Vagina (tissue), 2 donors: ENCODE results near the gene HTRA1.

Experiments used
- POLR2A ChIP-seq, 2 donors: fragments of 450-650 bp; IDR thresholded peaks; one replicate each; pipeline ENCODE4 v1.6.1; 2017; ENCODE audit warnings: antibody characterized with exemption in 2 of 2, mild to moderate bottlenecking in 2 of 2, moderate library complexity in 2 of 2
- POLR2AphosphoS5 ChIP-seq, 2 donors: sonication (generic); formaldehyde crosslinking; IDR thresholded peaks; one replicate each; pipeline ENCODE4 v1.9.0; 2017; ENCODE audit warnings: antibody characterized with exemption in 2 of 2, mild to moderate bottlenecking in 2 of 2, low read depth in 1 of 2; ENCODE audit not compliant: insufficient read depth in 1 of 2
- TF ChIP-seq, protein P1 (sequence below), 3 experiments: fragments of 450-650 bp in 2 of 3; fragments of 200-600 bp in 1 of 3; sonication (generic) in 1 of 3; IDR thresholded peaks; one replicate each; pipeline ENCODE4 v1.5.1; 2017 to 2019; ENCODE audit warnings: antibody characterized with exemption in 3 of 3, mild to moderate bottlenecking in 2 of 3, moderate library complexity in 2 of 3

DNA sequence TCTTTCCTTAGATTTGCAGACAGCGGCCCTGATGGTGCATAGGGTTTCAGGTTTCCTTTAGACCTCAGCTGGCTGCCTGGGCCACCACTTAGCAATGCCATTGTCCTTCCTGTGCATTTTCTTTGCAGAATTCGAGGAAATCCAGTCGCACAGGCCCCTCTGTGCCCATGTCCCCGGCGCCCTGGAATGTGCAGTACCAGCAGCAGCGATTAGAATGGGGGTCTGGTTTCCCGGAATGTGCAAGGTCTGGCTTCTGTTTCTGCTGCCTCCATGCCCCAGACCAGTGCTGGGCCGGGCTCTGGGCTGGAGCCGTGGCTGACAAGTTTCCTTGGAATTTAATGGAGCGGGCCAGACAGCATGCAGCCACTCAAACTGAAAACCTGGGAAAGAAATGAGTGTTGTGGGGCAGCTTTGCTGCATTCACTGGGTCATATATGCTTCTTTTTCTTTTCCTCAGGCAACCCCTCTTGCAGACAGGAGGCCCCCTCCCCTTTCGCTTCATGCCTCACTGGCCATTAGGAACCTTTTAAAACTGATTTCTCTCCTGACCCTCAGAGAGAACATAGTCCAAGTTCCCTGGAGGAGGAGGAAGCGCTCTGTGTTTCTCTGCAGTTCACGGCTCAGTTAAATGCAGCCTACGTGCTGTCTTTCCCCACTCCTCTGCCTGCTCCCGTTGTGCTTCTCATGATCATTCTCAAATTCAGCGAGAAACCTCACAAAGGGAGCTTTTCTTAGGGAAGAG is 14.4 kb downstream of the HTRA1 start:
- no peak for TF ChIP-seq POLR2A (IDR thresholded peaks at IDR 0.05)
- TF ChIP-seq, protein P1, sequence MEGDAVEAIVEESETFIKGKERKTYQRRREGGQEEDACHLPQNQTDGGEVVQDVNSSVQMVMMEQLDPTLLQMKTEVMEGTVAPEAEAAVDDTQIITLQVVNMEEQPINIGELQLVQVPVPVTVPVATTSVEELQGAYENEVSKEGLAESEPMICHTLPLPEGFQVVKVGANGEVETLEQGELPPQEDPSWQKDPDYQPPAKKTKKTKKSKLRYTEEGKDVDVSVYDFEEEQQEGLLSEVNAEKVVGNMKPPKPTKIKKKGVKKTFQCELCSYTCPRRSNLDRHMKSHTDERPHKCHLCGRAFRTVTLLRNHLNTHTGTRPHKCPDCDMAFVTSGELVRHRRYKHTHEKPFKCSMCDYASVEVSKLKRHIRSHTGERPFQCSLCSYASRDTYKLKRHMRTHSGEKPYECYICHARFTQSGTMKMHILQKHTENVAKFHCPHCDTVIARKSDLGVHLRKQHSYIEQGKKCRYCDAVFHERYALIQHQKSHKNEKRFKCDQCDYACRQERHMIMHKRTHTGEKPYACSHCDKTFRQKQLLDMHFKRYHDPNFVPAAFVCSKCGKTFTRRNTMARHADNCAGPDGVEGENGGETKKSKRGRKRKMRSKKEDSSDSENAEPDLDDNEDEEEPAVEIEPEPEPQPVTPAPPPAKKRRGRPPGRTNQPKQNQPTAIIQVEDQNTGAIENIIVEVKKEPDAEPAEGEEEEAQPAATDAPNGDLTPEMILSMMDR (IDR thresholded peaks at IDR 0.05): no peak
- TF ChIP-seq POLR2AphosphoS5 (IDR thresholded peaks at IDR 0.05; ENCODE audit: insufficient read depth in 1 of 2, low read depth in 1 of 2): no peak
